OCI-LY3 (cell line): ENCODE results near the gene LDB2.

ENCODE experiments used
- H2AFZ ChIP-seq: fragments of 200-600, 300-600 bp; shearing (Covaris generic); 2 replicates; pipeline ENCODE4 v1.6.0; 2014; ENCODE audit warnings: antibody characterized with exemption, low read depth, low read length
- H3K27ac ChIP-seq: fragments of 200-600, 300-600 bp; sonication (generic); 2 replicates; pipeline ENCODE4 v1.5.1; 2014; ENCODE audit warnings: mild to moderate bottlenecking, low read length, moderate library complexity, mixed read lengths
- H3K27me3 ChIP-seq: fragments of 200-600, 300-600 bp; sonication (generic); 2 replicates; pipeline ENCODE4 v1.6.1; 2014; ENCODE audit warnings: low read depth, low read length, mixed read lengths
- H3K36me3 ChIP-seq: fragments of 200-600, 300-600 bp; sonication (generic); replicated peaks from 2 replicates; pipeline ENCODE3; 2014; ENCODE audit warnings: low read depth, low read length, mixed read lengths
- H3K4me1 ChIP-seq: fragments of 300-600, 200-600 bp; sonication (generic); 2 replicates; pipeline ENCODE4 v1.6.1; 2014; ENCODE audit warnings: low read length, mixed read lengths
- H3K4me2 ChIP-seq: fragments of 200-600, 300-600 bp; sonication (generic); 2 replicates; pipeline ENCODE4 v1.6.1; 2014; ENCODE audit warnings: low read length, mixed read lengths
- H3K4me3 ChIP-seq: fragments of 300-600, 200-600 bp; sonication (generic); 2 replicates; pipeline ENCODE4 v1.5.1; 2014; ENCODE audit warnings: antibody characterized with exemption, mild to moderate bottlenecking, low read length, moderate library complexity
- H3K79me2 ChIP-seq: fragments of 300-600, 200-600 bp; shearing (Covaris generic); 2 replicates; pipeline ENCODE4 v1.6.1; 2014; ENCODE audit warnings: mild to moderate bottlenecking, low read length, mixed read lengths
- H3K9ac ChIP-seq: fragments of 300-600, 200-600 bp; shearing (Covaris generic); 2 replicates; pipeline ENCODE4 v1.6.0; 2014; ENCODE audit warnings: mild to moderate bottlenecking, low read length, moderate library complexity
- H3K9me3 ChIP-seq: fragments of 200-600, 300-600 bp; shearing (Covaris generic); 2 replicates; pipeline ENCODE4 v1.6.1; 2014; ENCODE audit warnings: low read length, mixed read lengths; ENCODE audit not compliant: insufficient read depth
- H4K20me1 ChIP-seq: fragments of 200-600, 300-600 bp; sonication (generic); 2 replicates; pipeline ENCODE4 v1.6.1; 2016; ENCODE audit warnings: low read length, mixed read lengths; ENCODE audit not compliant: insufficient read depth
- CTCF ChIP-seq: fragments of 200-600, 300-600 bp; sonication (generic); IDR thresholded peaks from 2 replicates; pipeline ENCODE4 v1.5.1; 2014; ENCODE audit warnings: antibody characterized with exemption, low read length, low read depth
- EZH2phosphoT487 ChIP-seq: fragments of 200-600 bp; shearing (Covaris generic); IDR thresholded peaks from 2 replicates; pipeline ENCODE4 v1.6.1; 2018; ENCODE audit warnings: antibody characterized with exemption, mixed run types, low read depth

LDB2 gene

DNA sequence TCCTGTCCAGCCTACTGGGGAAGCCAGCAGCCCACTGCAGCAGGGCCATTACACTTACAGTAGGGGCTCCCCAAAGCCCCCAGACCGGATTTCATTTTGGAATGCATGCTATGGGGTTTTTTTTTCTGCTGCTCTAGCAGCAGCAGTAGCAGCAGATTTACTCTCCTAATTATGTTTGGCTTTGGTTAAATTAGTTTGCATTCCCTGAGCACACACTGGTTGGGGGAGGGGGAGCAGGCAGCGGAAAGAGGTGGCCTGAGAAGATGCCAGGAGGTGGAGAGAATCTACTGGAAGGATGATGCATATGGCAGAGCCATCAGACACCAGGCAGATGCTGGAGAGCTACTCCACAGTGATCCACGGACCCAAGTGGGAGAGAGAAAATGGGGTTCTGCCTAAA lies 109.6 kb downstream of the LDB2 start:
- Histone ChIP-seq H3K27ac (no peak overlapping the region), H3K4me1 (no peaks in the 10 kb centered on the region), H4K20me1 (no peaks in the 10 kb centered on the region)

DNA sequence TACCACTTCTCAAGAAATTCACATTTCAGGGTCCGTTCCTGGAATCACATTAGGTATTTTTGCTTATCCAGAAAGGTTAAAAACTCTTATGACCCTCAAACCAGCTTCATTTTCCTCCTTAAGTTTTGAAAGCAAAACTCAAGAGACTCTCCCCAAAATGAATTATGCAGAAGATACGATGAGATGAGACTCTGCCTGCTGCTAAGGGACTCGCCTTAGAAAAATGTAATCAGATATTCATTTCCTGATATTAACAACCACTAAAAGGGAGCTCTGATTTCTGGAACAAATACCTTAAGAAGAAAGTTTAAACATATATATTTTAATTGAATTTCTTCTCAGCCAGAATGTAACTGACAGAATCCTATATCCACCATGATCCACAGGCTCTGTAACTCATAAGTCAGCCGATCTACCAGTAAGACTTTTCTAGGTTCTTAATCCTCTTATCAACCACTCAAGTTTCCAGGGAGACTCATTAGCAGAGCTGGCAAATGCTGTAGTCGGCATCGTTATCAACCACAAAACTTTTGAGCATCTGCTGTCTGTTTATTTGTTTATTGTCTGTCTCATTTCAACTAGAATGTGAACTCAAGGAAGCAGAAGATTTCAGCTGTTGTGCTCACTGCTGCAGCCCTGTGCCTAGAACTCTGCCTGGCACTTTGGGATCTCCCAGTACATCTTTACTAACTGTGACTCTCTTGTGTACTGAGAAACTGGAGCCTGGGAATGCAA lies 112.5 kb downstream of the LDB2 start:
- H2AFZ ChIP-seq, result no peak overlapping the region
- no peak overlapping the region for H3K9ac ChIP-seq
- H3K4me3 ChIP-seq, result no peak overlapping the region
- no peak overlapping the region for H3K27ac ChIP-seq
- H3K79me2 ChIP-seq, result no peaks in the 10 kb centered on the region
- H3K27me3 ChIP-seq, result 0 out of 2 replicates have a peak, but pooled peaks cover 5% of the 10 kb centered on the region
- H3K4me2 ChIP-seq, result no peak overlapping the region
- no peaks in the 10 kb centered on the region for H3K4me1 ChIP-seq
- no peaks in the 10 kb centered on the region for H3K36me3 ChIP-seq
- H3K9me3 ChIP-seq, result no peaks in the 10 kb centered on the region
- H4K20me1 ChIP-seq, result no peaks in the 10 kb centered on the region
- TF ChIP-seq EZH2phosphoT487 (no peak), CTCF (no peak)

More for the DNA sequence above, 109.6 kb downstream of the LDB2 start:
- Histone ChIP-seq H3K9me3 (no peaks in the 10 kb centered on the region), H3K27me3 (peaks cover 8% of the 10 kb centered on the region; the same call in 1 of the 2 replicates), H3K79me2 (no peaks in the 10 kb centered on the region), H3K4me2 (no peak overlapping the region), H3K9ac (no peak overlapping the region), H2AFZ (no peak overlapping the region), H3K36me3 (no peaks in the 10 kb centered on the region), H3K4me3 (no peak overlapping the region)
- TF ChIP-seq EZH2phosphoT487 (no peak), CTCF (no peak)

DNA sequence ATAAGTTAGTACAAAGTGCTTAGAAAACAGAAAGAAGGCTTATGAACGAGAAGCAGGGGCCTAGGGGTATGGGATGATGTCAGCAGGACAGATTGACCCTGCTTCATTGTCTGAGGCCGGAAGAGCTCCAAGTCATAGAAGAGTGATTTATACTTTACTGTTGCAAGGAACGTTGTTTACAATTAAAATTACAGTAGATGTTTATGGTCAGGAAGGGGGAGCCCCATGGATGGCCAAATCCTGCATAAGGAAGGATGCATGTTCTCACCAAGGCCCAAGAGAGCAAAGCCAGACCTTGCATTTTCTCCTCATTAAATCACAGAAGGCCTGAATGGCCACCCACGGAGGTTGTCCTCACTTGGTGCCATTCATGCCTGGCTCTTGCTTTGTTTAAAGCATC lies 115.3 kb downstream of the LDB2 start:
- Histone ChIP-seq H3K9ac (no peak overlapping the region), H4K20me1 (no peaks in the 10 kb centered on the region), H3K4me2 (no peak overlapping the region), H3K27me3 (0 out of 2 replicates have a peak, but pooled peaks cover 5% of the 10 kb centered on the region), H3K4me3 (no peak overlapping the region), H3K4me1 (no peaks in the 10 kb centered on the region), H3K9me3 (no peaks in the 10 kb centered on the region), H3K79me2 (no peaks in the 10 kb centered on the region), H3K36me3 (no peaks in the 10 kb centered on the region), H2AFZ (no peak overlapping the region), H3K27ac (no peak overlapping the region)
- TF ChIP-seq EZH2phosphoT487, result no peak
- TF ChIP-seq CTCF, result no peak

- Histone ChIP-seq H3K9me3 (no peaks in the 10 kb centered on the region), H4K20me1 (no peaks in the 10 kb centered on the region), H3K4me1 (no peaks in the 10 kb centered on the region), H3K36me3 (no peaks in the 10 kb centered on the region), H3K27me3 (no peaks in the 10 kb centered on the region; the same call in 1 of the 2 replicates), H3K9ac (no peak overlapping the region), H3K4me2 (no peak overlapping the region), H3K4me3 (no peak overlapping the region), H3K27ac (no peak overlapping the region), H3K79me2 (no peaks in the 10 kb centered on the region), H2AFZ (no peak overlapping the region)
- TF ChIP-seq EZH2phosphoT487, result no peak
- no peak for TF ChIP-seq CTCF
Measured at GRCh38 chr4:16779028-16779675, 119.3 kb downstream of the LDB2 start.
